SJCRH30 (cell line): ENCODE results near the gene GPN3. TPM values are rescaled to one million over a fixed set of nuclear protein-coding genes. Genes with fewer than 3 reads are reported as not detected.
"Not testable (repeated sequence)": the region's sequence is repeated elsewhere in the genome, so short reads cannot be mapped to it uniquely, and the experiment has no call there.

ENCODE experiments used
- DNase-seq, 2 experiments: peaks; one replicate each; pipeline ENCODE4 v3.0.0-alpha.2; 2015 to 2020
- H3K27ac ChIP-seq: fragments of 250-450 bp; sonication (Bioruptor Pico); 2 replicates; pipeline ENCODE4 v1.5.1; 2020; ENCODE audit warnings: mild to moderate bottlenecking, moderate library complexity
- H3K27me3 ChIP-seq: fragments of 250-450 bp; sonication (Bioruptor Pico); 2 replicates; pipeline ENCODE4 v1.5.1; 2020; ENCODE audit warnings: mild to moderate bottlenecking, moderate library complexity
- H3K36me3 ChIP-seq: fragments of 250-450 bp; sonication (Bioruptor Pico); 2 replicates; pipeline ENCODE4 v1.5.1; 2020; ENCODE audit warnings: mild to moderate bottlenecking, moderate library complexity
- H3K4me1 ChIP-seq: fragments of 250-450 bp; sonication (Bioruptor Pico); 2 replicates; pipeline ENCODE4 v1.5.1; 2020; ENCODE audit warnings: mild to moderate bottlenecking, moderate library complexity
- H3K4me3 ChIP-seq: fragments of 250-450 bp; sonication (Bioruptor Pico); 2 replicates; pipeline ENCODE4 v1.5.1; 2020; ENCODE audit warnings: mild to moderate bottlenecking, moderate library complexity
- H3K9me3 ChIP-seq: fragments of 250-450 bp; sonication (Bioruptor Pico); replicated peaks from 2 replicates; pipeline ENCODE4 v1.5.1; 2020; ENCODE audit warnings: mild to moderate bottlenecking, moderate library complexity
- total RNA-seq: library from RNA; depleted of rRNA; stranded (reverse); fragments of >200 nt; shearing (Covaris generic); gene quantifications from 2 replicates; pipeline ENCODE4 v1.2.3, GENCODE V29; 2014; rRNA removed

The GPN3 gene
- total RNA-seq, 1 experiment from 2014 or later, result 45.9 TPM

DNA sequence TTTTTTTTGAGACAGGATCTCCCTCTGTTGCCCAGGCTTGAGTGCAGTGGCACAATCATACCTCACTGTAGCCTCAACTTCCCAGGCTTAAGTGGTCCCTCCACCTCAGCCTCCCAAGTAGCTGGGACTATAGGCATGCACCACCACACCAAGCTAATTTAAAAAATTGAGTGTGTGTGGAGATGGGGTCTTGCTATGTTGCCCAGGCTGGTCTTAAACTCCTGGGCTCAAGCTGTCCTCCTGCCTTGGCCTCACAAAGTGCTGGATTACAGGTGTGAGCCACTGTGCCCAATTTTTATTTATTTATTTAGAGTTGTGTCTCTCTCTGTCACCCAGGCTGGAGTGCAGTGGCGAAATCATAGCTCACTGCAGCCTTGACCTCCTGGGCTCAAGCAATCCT is 47.4 kb downstream of the GPN3 start:
- H3K27ac ChIP-seq, H3K9me3 ChIP-seq, H3K4me3 ChIP-seq, H3K27me3 ChIP-seq, H3K4me1 ChIP-seq, H3K36me3 ChIP-seq, DNase-seq: not testable (repeated sequence)

GRCh38 chr12:110417113-110417512 is 50.9 kb downstream of the GPN3 start:
- not testable (repeated sequence) for H3K9me3 ChIP-seq, H3K36me3 ChIP-seq

DNA sequence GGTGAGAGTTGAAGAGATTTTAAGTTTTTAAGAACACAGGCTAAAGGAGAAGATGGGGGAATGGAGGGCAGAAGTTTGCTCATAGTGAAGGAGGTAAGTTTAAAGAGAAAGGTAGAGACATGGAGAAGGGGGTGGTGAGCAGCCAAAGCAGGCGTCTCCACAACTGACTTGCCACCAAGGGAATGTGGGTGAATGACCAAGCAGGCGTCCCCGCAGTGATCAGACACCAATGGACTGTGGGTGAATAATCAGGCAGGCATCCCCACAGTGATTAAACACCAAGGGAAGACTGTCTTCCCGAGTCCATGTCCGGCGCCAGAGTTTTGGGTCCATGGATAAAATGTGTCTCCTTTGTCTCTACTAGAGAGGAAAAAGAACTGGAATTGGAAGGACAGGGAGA is 58.0 kb downstream of the GPN3 start:
- H3K9me3 ChIP-seq, H3K4me3 ChIP-seq, H3K4me1 ChIP-seq, H3K36me3 ChIP-seq, DNase-seq, H3K27me3 ChIP-seq, H3K27ac ChIP-seq: not testable (repeated sequence)

More at GRCh38 chr12:110417113-110417512, 50.9 kb downstream of the GPN3 start:
- not testable (repeated sequence) for H3K27ac ChIP-seq, H3K4me3 ChIP-seq, DNase-seq, H3K4me1 ChIP-seq, H3K27me3 ChIP-seq

GRCh38 chr12:110405126-110405662 is 62.9 kb downstream of the GPN3 start:
- DNase-seq, H3K4me3 ChIP-seq, H3K27ac ChIP-seq, H3K9me3 ChIP-seq, H3K4me1 ChIP-seq, H3K27me3 ChIP-seq: not testable (repeated sequence)
- peaks cover 12% of the 10 kb centered on the region for H3K36me3 ChIP-seq

DNA sequence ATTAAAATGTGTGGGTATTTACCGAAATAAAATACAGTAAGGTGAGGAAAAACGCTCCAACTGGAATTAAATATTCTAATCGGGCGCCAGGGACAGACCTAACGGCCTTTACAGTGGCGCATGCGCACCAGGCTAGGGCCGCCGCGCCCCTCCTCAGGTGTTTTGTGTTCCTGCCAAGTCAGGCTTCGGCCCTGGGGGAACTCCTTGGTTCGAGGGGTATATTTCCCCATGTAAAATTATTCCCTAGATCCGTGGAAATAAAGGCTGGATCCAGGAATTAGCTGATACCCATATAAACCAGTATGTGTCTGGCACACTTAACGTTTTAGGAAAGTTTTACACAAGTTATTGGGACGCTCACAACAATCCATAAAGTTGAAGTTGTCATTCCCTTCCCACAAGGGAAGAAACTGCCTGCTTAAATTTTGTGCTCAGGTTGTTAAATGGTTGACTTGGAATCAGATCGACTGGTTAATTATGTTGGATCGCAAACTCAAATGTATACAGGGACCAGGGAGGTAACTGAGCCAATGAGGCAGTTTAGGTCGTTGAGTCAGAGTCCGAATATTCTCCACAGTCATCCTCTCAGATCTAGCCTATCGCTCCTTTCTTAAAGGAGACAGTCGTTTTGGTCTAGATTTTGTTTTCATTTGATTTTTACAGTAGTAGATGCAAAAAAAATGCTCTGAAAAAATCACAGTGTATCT is 63.9 kb downstream of the GPN3 start:
- Histone ChIP-seq H3K4me1 (no peaks in the 10 kb centered on the region), H3K4me3 (peak overlapping the region; percentile 78), H3K27me3 (0 out of 2 replicates have a peak, but pooled peaks cover 4% of the 10 kb centered on the region), H3K9me3 (no peaks in the 10 kb centered on the region), H3K36me3 (peaks cover 14% of the 10 kb centered on the region), H3K27ac (peak overlapping the region; percentile 94)
- DNase-seq, result peak; percentile 73 to 88

DNA sequence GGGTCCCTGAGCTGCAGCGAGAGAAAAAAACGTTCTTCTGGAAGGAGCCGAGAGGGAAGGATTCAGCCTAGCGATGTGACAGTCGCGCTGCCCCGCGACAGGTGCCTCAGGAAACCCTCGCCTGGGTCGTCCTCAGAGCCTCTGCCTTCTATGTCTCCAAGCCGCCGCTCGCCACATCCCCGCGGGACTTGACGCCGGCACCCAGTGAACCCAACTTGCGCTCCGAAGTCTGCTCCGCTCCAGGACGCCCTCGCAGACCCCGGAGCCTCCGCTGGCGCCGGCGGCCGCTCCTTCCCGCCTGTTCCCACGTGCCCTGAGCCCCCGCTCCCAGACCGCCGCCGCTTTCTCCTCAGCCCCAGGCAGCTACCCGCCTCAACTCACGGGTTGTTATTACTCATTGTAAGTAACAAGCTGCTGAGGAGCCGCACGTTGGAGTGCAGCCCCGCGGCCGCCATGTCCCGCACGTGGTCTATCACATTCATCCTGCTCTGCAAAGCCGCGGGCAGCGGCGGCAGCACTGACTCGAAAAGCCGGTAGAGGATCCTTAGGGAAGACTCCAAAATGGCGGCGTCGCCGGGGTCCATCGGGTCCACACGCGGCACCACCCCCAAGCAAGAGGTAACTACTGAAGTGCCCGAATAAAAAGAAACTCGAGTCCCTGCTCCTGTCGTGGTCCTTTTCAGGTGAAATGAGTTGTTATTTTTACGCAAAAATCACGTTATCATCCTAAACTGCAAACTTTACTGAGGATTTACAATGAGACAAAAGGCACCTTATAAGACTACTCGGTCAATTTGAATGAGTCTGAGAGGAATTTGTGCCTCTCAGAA is 64.7 kb downstream of the GPN3 start, which contains the start of gene ANAPC7:
Gene ANAPC7 (minus strand): TSS at position 563 of the 830 bp plus-strand sequence. CDS start 81 bp downstream, at position 482.
- no peaks in the 10 kb centered on the region for H3K27me3 ChIP-seq
- H3K9me3 ChIP-seq, result no peaks in the 10 kb centered on the region
- H3K36me3 ChIP-seq, result peaks cover 14% of the 10 kb centered on the region
- peak within 1 kb of the TSS; percentile 78 for H3K4me3 ChIP-seq
- peak within 1 kb of the TSS; percentile 94 for H3K27ac ChIP-seq
- no peaks in the 10 kb centered on the region for H3K4me1 ChIP-seq
- peak; percentile 94 for DNase-seq

Other genes starting within 250 kb of the GPN3 start
- 164 and 166 TPM in 2 replicates for gene ATP2A2, start 187.0 kb downstream of the GPN3 start, total RNA-seq
- 76.2 and 89.3 TPM in 2 replicates for gene ANAPC7, start 64.5 kb downstream of the GPN3 start, total RNA-seq
- gene ARPC3, start 17.9 kb downstream of the GPN3 start, total RNA-seq, result 106 and 112 TPM in 2 replicates
- gene FAM216A, start 588 bp upstream of the GPN3 start, total RNA-seq, result 26.3 and 30.2 TPM in 2 replicates
- 73.2 and 91.5 TPM in 2 replicates for gene VPS29, start 33.9 kb upstream of the GPN3 start, total RNA-seq
- gene RAD9B, start 34.1 kb upstream of the GPN3 start, total RNA-seq, result 1.1 and 2.7 TPM in 2 replicates
- 6.6 and 6.9 TPM in 2 replicates for gene PPTC7, start 115.1 kb upstream of the GPN3 start, total RNA-seq
- 15.1 and 15.7 TPM in 2 replicates for gene TCTN1, start 145.9 kb upstream of the GPN3 start, total RNA-seq
- 2.7 and 2.8 TPM in 2 replicates for gene HVCN1, start 220.9 kb upstream of the GPN3 start, total RNA-seq